Activated T-helper 17 cell treated with anti-CD3 and anti-CD28 coated beads, Interleukin-2, amount 50 U/mL, for 72 hours (primary cell): ENCODE data around the gene UBE4B. TPM values are rescaled to one million over a fixed set of nuclear protein-coding genes. Genes with fewer than 3 reads are reported as not detected.
"Not testable (repeated sequence)": the region's sequence is repeated elsewhere in the genome, so short reads cannot be mapped to it uniquely, and the experiment has no call there.

Experiments used
- ATAC-seq: fragments of 150-1000 bp; cut with Tn5 transposase; replicated peaks from 2 replicates; pipeline ENCODE4 v1.10.0; 2021; ENCODE audit warnings: mild to moderate bottlenecking, moderate library complexity
- H3K27ac Mint-ChIP-seq: one replicate; pipeline ENCODE4 v1.8.0; 2022; ENCODE audit warnings: mixed read lengths
- H3K27me3 Mint-ChIP-seq: one replicate; pipeline ENCODE4 v1.8.0; 2022; ENCODE audit warnings: mixed read lengths
- H3K36me3 Mint-ChIP-seq: one replicate; pipeline ENCODE4 v1.8.0; 2022; ENCODE audit warnings: low read depth, mild to moderate bottlenecking, mixed read lengths
- H3K4me1 Mint-ChIP-seq: one replicate; pipeline ENCODE4 v1.8.0; 2022; ENCODE audit warnings: mixed read lengths
- H3K4me3 Mint-ChIP-seq: one replicate; pipeline ENCODE4 v1.8.0; 2022; ENCODE audit warnings: mild to moderate bottlenecking, mixed read lengths
- H3K9me3 Mint-ChIP-seq: one replicate; pipeline ENCODE4 v1.8.0; 2022; ENCODE audit warnings: mixed read lengths
- total RNA-seq, 2 donors: library from RNA; stranded (reverse); gene quantifications; one replicate each; pipeline ENCODE4 v1.2.3, GENCODE V29; 2022

Gene UBE4B
- total RNA-seq: 10 to 100 TPM; 44.2 to 47.4 TPM

GRCh38 chr1:10032590-10033358 is at the start of gene UBE4B:
Gene UBE4B (plus strand): TSS chr1:10032958. CDS start chr1:10033671, 713 bp downstream.
- peak within 1 kb of the TSS; percentile 93 for H3K4me3 Mint-ChIP-seq
- peaks cover 11% of the 10 kb centered on the region for H3K4me1 Mint-ChIP-seq
- H3K36me3 Mint-ChIP-seq: peaks cover 23% of the 10 kb centered on the region

GRCh38 chr1:9984253-9984652 is 48.5 kb upstream of the UBE4B start:
- Mint-ChIP-seq H3K4me3 (no peak overlapping the region), H3K27ac (no peak overlapping the region), H3K4me1 (no peaks in the 10 kb centered on the region), H3K36me3 (peaks cover 24% of the 10 kb centered on the region), H3K27me3 (no peaks in the 10 kb centered on the region), H3K9me3 (no peaks in the 10 kb centered on the region)
- ATAC-seq: no peak

More at GRCh38 chr1:10032590-10033358, at the start of gene UBE4B:
- no peaks in the 10 kb centered on the region for H3K9me3 Mint-ChIP-seq
- peak; percentile 96 for ATAC-seq
- peak within 1 kb of the TSS; percentile 74 for H3K27ac Mint-ChIP-seq
- H3K27me3 Mint-ChIP-seq: no peaks in the 10 kb centered on the region

DNA sequence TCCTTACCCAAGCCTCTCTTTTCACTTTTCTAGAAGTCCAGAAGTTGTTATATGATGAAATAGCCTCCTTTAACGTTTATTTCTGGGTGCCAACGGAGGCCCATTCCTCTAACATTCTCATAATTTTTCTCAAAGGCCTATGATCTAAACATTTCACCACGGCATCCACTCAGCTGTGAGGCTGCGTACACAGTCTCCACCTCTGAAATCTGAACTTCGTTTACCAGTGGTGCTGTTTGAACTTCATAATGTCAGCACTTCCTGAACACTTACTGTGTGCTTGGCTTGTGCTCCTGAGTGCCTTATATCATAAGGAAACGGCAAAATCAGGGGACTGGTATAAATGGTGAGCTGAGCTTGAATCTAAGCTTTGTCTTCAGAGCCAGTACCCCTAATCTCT is 47.8 kb upstream of the UBE4B start:
- Mint-ChIP-seq H3K27me3 (no peaks in the 10 kb centered on the region), H3K4me1 (no peaks in the 10 kb centered on the region), H3K27ac (no peak overlapping the region), H3K36me3 (peaks cover 24% of the 10 kb centered on the region), H3K4me3 (no peak overlapping the region), H3K9me3 (no peaks in the 10 kb centered on the region)
- no peak for ATAC-seq

GRCh38 chr1:9989773-9990172 is 43.0 kb upstream of the UBE4B start:
- Mint-ChIP-seq H3K4me3 (no peak overlapping the region), H3K4me1 (no peaks in the 10 kb centered on the region), H3K9me3 (no peaks in the 10 kb centered on the region), H3K27me3 (peaks cover 8% of the 10 kb centered on the region), H3K36me3 (no peaks in the 10 kb centered on the region), H3K27ac (no peak overlapping the region)
- ATAC-seq: no peak

DNA sequence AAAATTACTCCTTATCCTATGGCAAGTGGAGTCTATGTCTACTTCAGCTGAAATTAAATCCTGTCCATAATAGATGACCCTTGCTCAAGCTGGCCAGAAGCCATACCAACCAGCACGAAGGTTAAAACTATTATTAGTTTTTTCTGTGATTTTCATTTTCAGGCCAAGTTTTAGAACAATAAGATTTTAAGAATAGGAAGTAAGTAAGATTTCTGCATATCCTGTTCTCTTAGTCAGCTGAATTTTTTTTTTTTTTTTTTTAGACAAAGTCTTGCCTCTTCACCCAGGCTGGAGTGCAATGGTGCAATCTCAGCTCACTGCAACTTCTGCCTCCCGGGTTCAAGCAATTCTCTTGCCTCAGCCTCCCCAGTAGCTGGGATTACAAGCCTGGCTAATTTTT is 41.8 kb upstream of the UBE4B start:
- Mint-ChIP-seq H3K4me1 (no peaks in the 10 kb centered on the region), H3K36me3 (no peaks in the 10 kb centered on the region), H3K27me3 (peaks cover 8% of the 10 kb centered on the region), H3K27ac (no peak overlapping the region), H3K4me3 (no peak overlapping the region), H3K9me3 (no peaks in the 10 kb centered on the region)
- ATAC-seq: no peak

DNA sequence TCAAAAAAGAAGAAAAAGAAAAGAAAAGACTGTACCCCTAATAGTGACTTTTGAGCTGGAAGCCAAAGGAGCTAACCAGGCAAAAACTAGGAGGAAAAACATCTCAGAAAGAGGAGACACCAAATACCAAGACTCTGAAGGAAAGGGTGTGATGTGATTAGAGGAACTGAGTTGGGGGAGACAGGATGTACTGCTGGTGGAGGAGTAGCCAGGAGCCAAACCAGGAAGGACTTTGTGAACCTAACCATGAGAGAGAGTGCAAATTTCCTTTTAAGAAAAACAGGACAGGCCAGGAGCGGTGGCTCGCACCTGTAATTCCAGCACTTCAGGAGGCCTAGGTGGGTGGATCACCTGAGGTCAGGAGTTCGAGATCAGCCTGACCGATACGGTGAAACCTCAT is 39.8 kb upstream of the UBE4B start:
- no peaks in the 10 kb centered on the region for H3K36me3 Mint-ChIP-seq
- no peak for ATAC-seq
- peaks cover 14% of the 10 kb centered on the region for H3K27me3 Mint-ChIP-seq
- H3K4me1 Mint-ChIP-seq: peaks cover 5% of the 10 kb centered on the region
- H3K9me3 Mint-ChIP-seq: no peaks in the 10 kb centered on the region
- H3K4me3 Mint-ChIP-seq: no peak overlapping the region
- H3K27ac Mint-ChIP-seq: no peak overlapping the region

GRCh38 chr1:9993561-9994075 is 39.1 kb upstream of the UBE4B start:
- no peaks in the 10 kb centered on the region for H3K36me3 Mint-ChIP-seq
- ATAC-seq: no peak
- H3K4me3 Mint-ChIP-seq: no peak overlapping the region
- no peak overlapping the region for H3K27ac Mint-ChIP-seq
- H3K27me3 Mint-ChIP-seq: peaks cover 16% of the 10 kb centered on the region
- H3K9me3 Mint-ChIP-seq: no peaks in the 10 kb centered on the region
- H3K4me1 Mint-ChIP-seq: peaks cover 5% of the 10 kb centered on the region

- peak; percentile 24 for ATAC-seq
- Mint-ChIP-seq H3K27me3 (peaks cover 24% of the 10 kb centered on the region), H3K4me1 (peaks cover 5% of the 10 kb centered on the region)
Observed at GRCh38 chr1:9996624-9997582, 35.9 kb upstream of the UBE4B start, which contains the start of gene RBP7. Gene RBP7 (plus strand): TSS chr1:9997228. CDS start chr1:9997259, 31 bp downstream.

DNA sequence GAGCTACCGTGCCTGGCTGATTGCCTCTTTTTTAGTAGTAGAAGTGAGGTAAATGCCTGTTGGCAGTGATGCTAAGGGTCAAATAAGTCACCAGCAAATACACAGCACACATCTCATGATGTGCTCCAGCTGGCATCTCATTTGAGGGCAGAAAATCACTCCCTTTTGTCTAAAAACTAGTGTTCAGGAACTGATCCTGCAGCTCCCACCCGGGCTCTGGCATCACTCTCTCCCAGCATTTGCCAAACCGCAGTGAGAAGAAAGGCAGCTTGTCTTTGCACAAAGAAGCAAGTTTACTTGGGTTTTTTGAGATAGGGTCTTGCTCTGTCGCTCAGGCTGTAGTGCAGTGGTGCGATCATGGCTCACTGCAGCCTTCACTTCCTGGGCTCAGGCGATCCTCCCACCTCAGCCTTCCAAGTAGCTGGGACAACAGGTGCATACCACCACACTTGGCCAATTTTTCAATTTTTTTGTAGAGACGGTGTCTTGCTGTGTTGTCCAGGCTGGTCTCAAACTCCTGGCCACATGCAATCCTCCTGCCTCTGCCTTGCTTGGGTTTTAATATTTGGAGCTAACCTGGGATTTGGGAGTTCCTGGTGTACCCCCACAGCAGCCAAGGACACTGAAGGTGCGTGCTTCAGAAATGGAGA is 31.6 kb upstream of the UBE4B start:
- no peaks in the 10 kb centered on the region for H3K9me3 Mint-ChIP-seq
- peaks cover 19% of the 10 kb centered on the region for H3K27me3 Mint-ChIP-seq
- no peak overlapping the region for H3K27ac Mint-ChIP-seq
- H3K4me1 Mint-ChIP-seq: peaks cover 5% of the 10 kb centered on the region
- no peaks in the 10 kb centered on the region for H3K36me3 Mint-ChIP-seq
- H3K4me3 Mint-ChIP-seq: no peak overlapping the region
- ATAC-seq: no peak

More at GRCh38 chr1:9996624-9997582, 35.9 kb upstream of the UBE4B start, which contains the start of gene RBP7:
- Mint-ChIP-seq H3K4me3 (peak within 1 kb of the TSS; percentile 73), H3K36me3 (no peaks in the 10 kb centered on the region), H3K9me3 (no peaks in the 10 kb centered on the region), H3K27ac (no peak within 1 kb of the TSS)

- not testable (repeated sequence) for H3K27me3 Mint-ChIP-seq, H3K9me3 Mint-ChIP-seq, H3K27ac Mint-ChIP-seq, H3K4me3 Mint-ChIP-seq, H3K36me3 Mint-ChIP-seq, H3K4me1 Mint-ChIP-seq, ATAC-seq
Observed at GRCh38 chr1:10005248-10005647, 27.5 kb upstream of the UBE4B start.

DNA sequence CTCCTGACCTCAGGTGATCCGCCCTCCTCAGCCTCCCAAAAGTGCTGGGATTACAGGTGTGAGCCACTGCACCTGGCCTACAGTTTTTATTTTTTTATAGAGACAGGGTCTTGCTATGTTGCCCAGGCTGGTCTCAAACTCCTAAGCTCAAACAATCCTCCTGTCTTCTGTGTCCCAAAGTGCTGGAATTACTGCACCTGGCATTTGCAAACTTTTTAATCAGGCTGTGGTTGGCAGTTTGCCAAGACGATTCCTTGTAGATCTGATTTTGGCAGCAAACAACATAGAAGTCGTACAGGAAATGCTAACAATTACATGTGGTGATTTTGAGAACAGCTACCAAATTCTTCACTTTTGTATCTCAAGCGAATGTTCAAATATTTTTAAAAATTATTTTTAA is 25.6 kb upstream of the UBE4B start:
- peaks cover 3% of the 10 kb centered on the region for H3K27me3 Mint-ChIP-seq
- no peaks in the 10 kb centered on the region for H3K36me3 Mint-ChIP-seq
- H3K9me3 Mint-ChIP-seq: no peaks in the 10 kb centered on the region
- no peak overlapping the region for H3K4me3 Mint-ChIP-seq
- ATAC-seq: no peak
- H3K27ac Mint-ChIP-seq: no peak overlapping the region
- no peaks in the 10 kb centered on the region for H3K4me1 Mint-ChIP-seq

GRCh38 chr1:10014016-10014415 is 18.7 kb upstream of the UBE4B start:
- Mint-ChIP-seq H3K4me3 (no peak overlapping the region), H3K36me3 (no peaks in the 10 kb centered on the region), H3K27ac (no peak overlapping the region), H3K4me1 (no peaks in the 10 kb centered on the region), H3K27me3 (no peaks in the 10 kb centered on the region), H3K9me3 (no peaks in the 10 kb centered on the region)
- no peak for ATAC-seq

DNA sequence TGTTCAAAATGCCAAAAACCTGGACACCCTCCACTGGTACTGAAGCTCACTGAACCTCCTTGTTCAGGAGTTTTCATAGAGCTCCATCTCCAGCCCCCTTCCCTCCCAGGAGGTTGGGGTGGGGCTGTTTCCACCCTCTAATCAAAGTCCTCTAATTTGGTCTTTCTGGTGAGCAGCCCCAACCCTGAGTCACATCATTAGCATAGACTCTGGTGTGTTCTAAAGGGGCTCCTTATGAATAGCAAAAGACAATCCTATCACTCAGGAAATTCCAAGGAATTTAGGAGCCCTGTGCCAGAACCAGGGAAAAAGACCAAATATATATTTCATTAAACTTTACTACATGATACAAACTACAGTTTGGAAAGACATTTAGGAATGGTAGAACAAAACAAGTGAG is 13.2 kb upstream of the UBE4B start:
- Mint-ChIP-seq H3K27ac (no peak overlapping the region), H3K4me3 (no peak overlapping the region), H3K27me3 (no peaks in the 10 kb centered on the region), H3K9me3 (no peaks in the 10 kb centered on the region), H3K4me1 (no peaks in the 10 kb centered on the region), H3K36me3 (no peaks in the 10 kb centered on the region)
- no peak for ATAC-seq

- Mint-ChIP-seq H3K9me3 (no peaks in the 10 kb centered on the region), H3K27ac (no peak overlapping the region)
- no peak for ATAC-seq
Observed at GRCh38 chr1:10020086-10020485, 12.7 kb upstream of the UBE4B start.

More at GRCh38 chr1:10020086-10020485, 12.7 kb upstream of the UBE4B start:
- H3K27me3 Mint-ChIP-seq: no peaks in the 10 kb centered on the region
- H3K4me3 Mint-ChIP-seq: no peak overlapping the region
- H3K36me3 Mint-ChIP-seq: no peaks in the 10 kb centered on the region
- no peaks in the 10 kb centered on the region for H3K4me1 Mint-ChIP-seq
